Neural progenitor cell (in vitro differentiated cells): ENCODE data around the gene PHF2. TPM values are rescaled to one million over a fixed set of nuclear protein-coding genes. Genes with fewer than 3 reads are reported as not detected.
"Not testable (repeated sequence)": the region's sequence is repeated elsewhere in the genome, so short reads cannot be mapped to it uniquely, and the experiment has no call there.

ENCODE experiments used
- DNase-seq: peaks from one replicate; pipeline ENCODE4 v3.0.0-alpha.2; 2016; ENCODE audit warnings: low spot score
- H2AFZ ChIP-seq: fragments of 200-600 bp; sonication (generic); replicated peaks from 2 replicates; pipeline ENCODE4 v1.6.1; 2016; ENCODE audit warnings: antibody characterized with exemption
- H3F3A ChIP-seq: fragments of 200-600 bp; sonication (generic); 2 replicates; pipeline ENCODE4 v1.6.1; 2016; ENCODE audit warnings: antibody characterized with exemption, low read depth
- H3K27ac ChIP-seq: fragments of 200-600 bp; sonication (generic); 2 replicates; pipeline ENCODE4 v1.5.1; 2016; ENCODE audit warnings: mild to moderate bottlenecking
- H3K27me3 ChIP-seq: fragments of 200-600 bp; sonication (generic); 2 replicates; pipeline ENCODE4 v1.6.1; 2016; ENCODE audit warnings: mild to moderate bottlenecking, moderate library complexity
- H3K36me3 ChIP-seq: fragments of 200-600 bp; sonication (generic); 2 replicates; pipeline ENCODE4 v1.5.1; 2016
- H3K4me1 ChIP-seq: fragments of 200-600 bp; sonication (generic); 2 replicates; pipeline ENCODE4 v1.6.1; 2016; ENCODE audit warnings: mixed run types
- H3K4me2 ChIP-seq: fragments of 200-600 bp; sonication (generic); 2 replicates; pipeline ENCODE4 v1.6.1; 2016
- H3K4me3 ChIP-seq: fragments of 200-600 bp; sonication (generic); 2 replicates; pipeline ENCODE4 v1.5.1; 2016
- H3K79me2 ChIP-seq: fragments of 200-600 bp; sonication (generic); 2 replicates; pipeline ENCODE4 v1.6.1; 2016; ENCODE audit warnings: low read depth
- H3K9ac ChIP-seq: fragments of 200-600 bp; sonication (generic); 2 replicates; pipeline ENCODE4 v1.6.1; 2016
- H3K9me3 ChIP-seq: fragments of 200-600 bp; sonication (generic); 2 replicates; pipeline ENCODE4 v1.5.1; 2016; ENCODE audit warnings: low read depth
- H4K20me1 ChIP-seq: fragments of 200-600 bp; sonication (generic); 2 replicates; pipeline ENCODE4 v1.6.1; 2016; ENCODE audit warnings: low read depth
- H3K27ac Mint-ChIP-seq: 3 replicates; pipeline ENCODE4 v1.8.0; 2021; ENCODE audit warnings: mixed read lengths
- H3K27me3 Mint-ChIP-seq: 2 replicates; pipeline ENCODE4 v1.8.0; 2022; ENCODE audit warnings: low read depth, mild to moderate bottlenecking, inconsistent platforms, moderate library complexity, mixed read lengths; ENCODE audit not compliant: insufficient read depth
- H3K36me3 Mint-ChIP-seq: 3 replicates; pipeline ENCODE4 v1.8.0; 2021; ENCODE audit warnings: mixed read lengths
- H3K4me1 Mint-ChIP-seq: 3 replicates; pipeline ENCODE4 v1.8.0; 2021; ENCODE audit warnings: mixed read lengths
- H3K4me3 Mint-ChIP-seq: 3 replicates; pipeline ENCODE4 v1.8.0; 2021; ENCODE audit warnings: mild to moderate bottlenecking, moderate library complexity, mixed read lengths
- H3K9me3 Mint-ChIP-seq: 3 replicates; pipeline ENCODE4 v1.8.0; 2020; ENCODE audit warnings: mixed read lengths
- EZH2 ChIP-seq: fragments of 200-600 bp; sonication (generic); IDR thresholded peaks from 2 replicates; pipeline ENCODE4 v1.6.1; 2017; ENCODE audit warnings: antibody characterized with exemption, mild to moderate bottlenecking, moderate library complexity
- EZH2phosphoT487 ChIP-seq: fragments of 200-600 bp; sonication (generic); IDR thresholded peaks from 2 replicates; pipeline ENCODE4 v1.6.1; 2017; ENCODE audit warnings: antibody characterized with exemption
- total RNA-seq: library from RNA; depleted of rRNA; stranded (reverse); fragments of >200 nt; gene quantifications from 2 replicates; pipeline ENCODE4 v1.2.3, GENCODE V29; 2015; ENCODE audit warnings: low replicate concordance
- TF ChIP-seq, protein P1 (sequence below): fragments of 200-600 bp; sonication (generic); IDR thresholded peaks from 2 replicates; pipeline ENCODE4 v1.5.1; 2017; ENCODE audit warnings: antibody characterized with exemption, mild to moderate bottlenecking

PHF2 gene
- total RNA-seq, 1 donor from 2014 or later: 17.6 TPM

DNA sequence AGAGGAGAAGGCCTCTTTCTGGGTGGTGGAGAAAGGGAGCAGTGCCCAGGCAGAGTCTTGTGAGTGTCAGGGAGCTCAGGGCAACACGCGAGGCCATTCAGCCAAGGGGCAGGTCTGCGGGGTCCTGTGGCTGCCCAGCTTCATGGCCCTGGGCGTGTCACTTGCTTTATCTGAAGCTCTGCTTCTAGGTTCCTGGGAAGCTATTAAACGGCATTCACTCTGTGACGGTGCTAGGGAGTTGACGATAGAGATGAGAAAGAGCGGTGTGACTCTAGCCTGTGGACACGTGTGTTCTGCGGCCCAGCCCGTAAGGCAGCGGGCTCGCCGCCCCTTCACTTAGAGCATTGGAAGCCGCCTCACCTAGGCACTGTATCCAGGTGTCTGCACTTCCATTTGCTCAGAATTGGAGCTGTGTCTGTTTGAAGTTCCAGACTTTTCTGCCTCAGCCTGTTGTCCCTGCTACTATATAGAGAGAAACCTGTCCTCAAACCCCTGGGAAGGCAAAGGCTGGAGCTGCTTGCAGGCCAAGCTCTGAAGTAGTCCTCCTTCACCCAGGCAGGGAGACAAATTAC lies 88.3 kb downstream of the PHF2 start:
- TF ChIP-seq EZH2 (no peak), EZH2phosphoT487 (no peak)
- TF ChIP-seq, protein P1, sequence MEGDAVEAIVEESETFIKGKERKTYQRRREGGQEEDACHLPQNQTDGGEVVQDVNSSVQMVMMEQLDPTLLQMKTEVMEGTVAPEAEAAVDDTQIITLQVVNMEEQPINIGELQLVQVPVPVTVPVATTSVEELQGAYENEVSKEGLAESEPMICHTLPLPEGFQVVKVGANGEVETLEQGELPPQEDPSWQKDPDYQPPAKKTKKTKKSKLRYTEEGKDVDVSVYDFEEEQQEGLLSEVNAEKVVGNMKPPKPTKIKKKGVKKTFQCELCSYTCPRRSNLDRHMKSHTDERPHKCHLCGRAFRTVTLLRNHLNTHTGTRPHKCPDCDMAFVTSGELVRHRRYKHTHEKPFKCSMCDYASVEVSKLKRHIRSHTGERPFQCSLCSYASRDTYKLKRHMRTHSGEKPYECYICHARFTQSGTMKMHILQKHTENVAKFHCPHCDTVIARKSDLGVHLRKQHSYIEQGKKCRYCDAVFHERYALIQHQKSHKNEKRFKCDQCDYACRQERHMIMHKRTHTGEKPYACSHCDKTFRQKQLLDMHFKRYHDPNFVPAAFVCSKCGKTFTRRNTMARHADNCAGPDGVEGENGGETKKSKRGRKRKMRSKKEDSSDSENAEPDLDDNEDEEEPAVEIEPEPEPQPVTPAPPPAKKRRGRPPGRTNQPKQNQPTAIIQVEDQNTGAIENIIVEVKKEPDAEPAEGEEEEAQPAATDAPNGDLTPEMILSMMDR: no peak
- Histone ChIP-seq H3K9ac (no peak overlapping the region), H3K27me3 (no peaks in the 10 kb centered on the region), H3K79me2 (no peaks in the 10 kb centered on the region), H3K9me3 (no peaks in the 10 kb centered on the region), H4K20me1 (no peaks in the 10 kb centered on the region), H2AFZ (no peak overlapping the region), H3K4me2 (no peak overlapping the region), H3K27ac (no peak overlapping the region), H3K36me3 (no peaks in the 10 kb centered on the region), H3K4me3 (no peak overlapping the region), H3K4me1 (peaks cover 11% of the 10 kb centered on the region), H3F3A (no peaks in the 10 kb centered on the region)
- no peak overlapping the region for H3K4me3 Mint-ChIP-seq
- no peak for DNase-seq
- peaks cover 12% of the 10 kb centered on the region for H3K4me1 Mint-ChIP-seq
- no peak overlapping the region for H3K27ac Mint-ChIP-seq
- H3K27me3 Mint-ChIP-seq: no peaks in the 10 kb centered on the region
- H3K9me3 Mint-ChIP-seq: no peaks in the 10 kb centered on the region
- H3K36me3 Mint-ChIP-seq: peaks cover 6% of the 10 kb centered on the region

DNA sequence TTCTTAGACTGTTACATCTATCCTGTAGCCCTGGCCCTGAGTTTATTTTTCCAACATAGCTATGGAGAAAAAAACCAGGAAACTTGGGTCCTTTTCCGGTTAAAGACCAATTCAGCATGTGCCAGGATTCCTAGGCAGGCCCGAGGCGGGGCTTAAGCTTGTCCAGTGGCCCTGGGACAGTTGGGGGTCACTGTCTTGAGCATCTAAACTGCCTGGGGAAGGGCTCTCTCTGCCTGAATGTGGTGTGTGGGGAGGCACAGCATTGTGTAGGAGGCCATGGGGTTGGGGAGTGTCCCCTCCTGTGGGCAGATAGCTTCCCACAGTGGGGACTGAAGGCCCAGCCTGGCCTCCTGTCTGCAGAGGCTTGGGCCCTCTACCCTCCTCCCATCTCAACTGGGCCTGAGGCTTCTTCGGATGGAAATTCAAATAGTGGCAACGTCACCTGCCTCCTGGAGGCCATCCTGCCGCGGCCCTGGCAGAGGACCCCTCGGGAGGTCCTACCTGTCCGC lies 88.8 kb downstream of the PHF2 start:
- H3K4me3 Mint-ChIP-seq: no peak overlapping the region
- peaks cover 3% of the 10 kb centered on the region for H3K36me3 Mint-ChIP-seq
- H3F3A ChIP-seq: no peaks in the 10 kb centered on the region
- H3K79me2 ChIP-seq: no peaks in the 10 kb centered on the region
- H3K9me3 ChIP-seq: no peaks in the 10 kb centered on the region
- no peaks in the 10 kb centered on the region for H4K20me1 ChIP-seq
- DNase-seq: no peak
- H3K9ac ChIP-seq: no peak overlapping the region
- H2AFZ ChIP-seq: no peak overlapping the region
- TF ChIP-seq EZH2 (no peak), EZH2phosphoT487 (no peak)
- TF ChIP-seq, protein P1: no peak
- no peak overlapping the region for H3K27ac ChIP-seq
- no peaks in the 10 kb centered on the region for H3K27me3 ChIP-seq
- H3K36me3 ChIP-seq: no peaks in the 10 kb centered on the region
- no peak overlapping the region for H3K27ac Mint-ChIP-seq
- no peaks in the 10 kb centered on the region for H3K9me3 Mint-ChIP-seq
- no peaks in the 10 kb centered on the region for H3K27me3 Mint-ChIP-seq
- H3K4me2 ChIP-seq: no peak overlapping the region
- peaks cover 12% of the 10 kb centered on the region for H3K4me1 Mint-ChIP-seq
- H3K4me1 ChIP-seq: peaks cover 11% of the 10 kb centered on the region
- no peak overlapping the region for H3K4me3 ChIP-seq

DNA sequence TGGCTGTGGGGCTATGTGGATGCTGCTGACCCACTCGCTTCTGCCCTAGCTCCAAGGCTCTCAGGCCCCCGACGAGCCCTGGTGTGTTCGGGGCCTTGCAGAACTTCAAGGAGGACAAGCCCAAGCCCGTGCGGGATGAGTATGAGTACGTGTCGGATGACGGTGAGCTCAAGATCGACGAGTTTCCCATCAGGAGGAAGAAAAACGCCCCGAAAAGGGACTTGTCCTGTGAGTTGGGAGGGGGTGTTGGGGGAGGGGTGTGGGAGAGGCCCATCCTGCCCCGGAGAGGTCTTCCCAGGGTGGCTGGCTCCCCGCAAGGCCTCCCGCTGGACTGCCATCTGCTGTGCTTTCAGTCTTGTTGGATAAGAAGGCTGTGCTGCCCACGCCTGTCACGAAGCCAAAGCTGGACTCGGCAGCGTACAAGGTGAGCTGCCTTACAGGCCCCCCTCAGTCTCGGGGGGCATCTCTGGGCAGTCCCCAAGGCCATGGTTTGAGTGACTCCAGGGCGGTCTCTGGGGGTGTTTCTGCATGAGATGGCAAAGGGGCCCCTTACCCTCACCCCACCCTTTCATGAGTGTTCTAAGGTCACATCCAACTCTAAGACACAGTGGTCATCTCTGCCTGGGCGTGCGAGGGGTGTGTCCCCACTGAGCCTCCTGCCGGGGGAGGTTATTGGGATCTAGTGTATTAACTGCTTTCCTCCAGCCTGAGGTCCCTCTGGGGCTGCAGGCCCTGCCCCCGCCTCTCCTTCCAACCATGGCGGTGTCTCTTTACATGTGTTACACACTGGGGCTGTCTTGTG lies 89.5 kb downstream of the PHF2 start:
- TF ChIP-seq, protein P1: no peak
- TF ChIP-seq EZH2phosphoT487 (no peak), EZH2 (no peak)
- H3K79me2 ChIP-seq: no peaks in the 10 kb centered on the region
- H3K4me2 ChIP-seq: no peak overlapping the region
- no peak overlapping the region for H3K27ac Mint-ChIP-seq
- H3K4me1 ChIP-seq: peaks cover 11% of the 10 kb centered on the region
- no peak overlapping the region for H3K4me3 ChIP-seq
- H3K27ac ChIP-seq: no peak overlapping the region
- H4K20me1 ChIP-seq: no peaks in the 10 kb centered on the region
- no peaks in the 10 kb centered on the region for H3K9me3 ChIP-seq
- no peak overlapping the region for H2AFZ ChIP-seq
- no peak for DNase-seq
- no peak overlapping the region for H3K9ac ChIP-seq
- H3K27me3 Mint-ChIP-seq: peaks cover 4% of the 10 kb centered on the region
- no peaks in the 10 kb centered on the region for H3K27me3 ChIP-seq
- no peaks in the 10 kb centered on the region for H3K36me3 ChIP-seq
- H3K9me3 Mint-ChIP-seq: no peaks in the 10 kb centered on the region
- H3K4me3 Mint-ChIP-seq: no peak overlapping the region
- no peaks in the 10 kb centered on the region for H3F3A ChIP-seq
- peaks cover 12% of the 10 kb centered on the region for H3K4me1 Mint-ChIP-seq
- H3K36me3 Mint-ChIP-seq: peaks cover 2% of the 10 kb centered on the region

DNA sequence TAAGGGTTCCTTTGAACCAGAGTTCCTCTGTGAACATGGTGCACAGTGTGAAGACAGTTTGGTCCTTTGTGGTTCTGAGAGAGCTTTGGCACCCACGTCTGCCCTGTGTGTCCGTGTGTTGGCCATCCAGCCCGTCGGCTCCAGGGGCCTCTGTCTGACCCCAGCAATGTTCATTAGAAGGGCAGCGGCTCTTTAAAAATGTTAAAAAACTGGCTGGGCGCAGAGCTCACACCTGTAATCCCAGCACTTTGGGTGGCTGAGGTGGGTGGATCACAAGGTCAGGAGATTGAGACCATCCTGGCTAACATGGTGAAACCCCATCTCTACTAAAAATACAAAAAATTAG lies 90.0 kb downstream of the PHF2 start:
- H3K4me1 ChIP-seq: peaks cover 11% of the 10 kb centered on the region
- H3K79me2 ChIP-seq, H3K36me3 ChIP-seq, H3F3A ChIP-seq, DNase-seq, H3K9me3 Mint-ChIP-seq, H3K27me3 ChIP-seq, H3K27ac ChIP-seq, H3K27ac Mint-ChIP-seq, H3K4me3 ChIP-seq, H3K9ac ChIP-seq, H2AFZ ChIP-seq, H3K36me3 Mint-ChIP-seq, H3K9me3 ChIP-seq, H3K27me3 Mint-ChIP-seq, H3K4me3 Mint-ChIP-seq, H3K4me2 ChIP-seq, H4K20me1 ChIP-seq: not testable (repeated sequence)
- peaks cover 12% of the 10 kb centered on the region for H3K4me1 Mint-ChIP-seq
